OCI-LY3 (cell line): Measurements from ENCODE around the gene ESRRA.

ENCODE experiments used
- H2AFZ ChIP-seq: fragments of 200-600, 300-600 bp; shearing (Covaris generic); 2 replicates; pipeline ENCODE4 v1.6.0; 2014; ENCODE audit warnings: antibody characterized with exemption, low read depth, low read length
- H3K27ac ChIP-seq: fragments of 200-600, 300-600 bp; sonication (generic); 2 replicates; pipeline ENCODE4 v1.5.1; 2014; ENCODE audit warnings: mild to moderate bottlenecking, low read length, moderate library complexity, mixed read lengths
- H3K27me3 ChIP-seq: fragments of 200-600, 300-600 bp; sonication (generic); 2 replicates; pipeline ENCODE4 v1.6.1; 2014; ENCODE audit warnings: low read depth, low read length, mixed read lengths
- H3K36me3 ChIP-seq: fragments of 200-600, 300-600 bp; sonication (generic); replicated peaks from 2 replicates; pipeline ENCODE3; 2014; ENCODE audit warnings: low read depth, low read length, mixed read lengths
- H3K4me1 ChIP-seq: fragments of 300-600, 200-600 bp; sonication (generic); 2 replicates; pipeline ENCODE4 v1.6.1; 2014; ENCODE audit warnings: low read length, mixed read lengths
- H3K4me2 ChIP-seq: fragments of 200-600, 300-600 bp; sonication (generic); 2 replicates; pipeline ENCODE4 v1.6.1; 2014; ENCODE audit warnings: low read length, mixed read lengths
- H3K4me3 ChIP-seq: fragments of 300-600, 200-600 bp; sonication (generic); 2 replicates; pipeline ENCODE4 v1.5.1; 2014; ENCODE audit warnings: antibody characterized with exemption, mild to moderate bottlenecking, low read length, moderate library complexity
- H3K79me2 ChIP-seq: fragments of 300-600, 200-600 bp; shearing (Covaris generic); 2 replicates; pipeline ENCODE4 v1.6.1; 2014; ENCODE audit warnings: mild to moderate bottlenecking, low read length, mixed read lengths
- H3K9ac ChIP-seq: fragments of 300-600, 200-600 bp; shearing (Covaris generic); 2 replicates; pipeline ENCODE4 v1.6.0; 2014; ENCODE audit warnings: mild to moderate bottlenecking, low read length, moderate library complexity
- H3K9me3 ChIP-seq: fragments of 200-600, 300-600 bp; shearing (Covaris generic); 2 replicates; pipeline ENCODE4 v1.6.1; 2014; ENCODE audit warnings: low read length, mixed read lengths; ENCODE audit not compliant: insufficient read depth
- H4K20me1 ChIP-seq: fragments of 200-600, 300-600 bp; sonication (generic); 2 replicates; pipeline ENCODE4 v1.6.1; 2016; ENCODE audit warnings: low read length, mixed read lengths; ENCODE audit not compliant: insufficient read depth
- EZH2phosphoT487 ChIP-seq: fragments of 200-600 bp; shearing (Covaris generic); IDR thresholded peaks from 2 replicates; pipeline ENCODE4 v1.6.1; 2018; ENCODE audit warnings: antibody characterized with exemption, mixed run types, low read depth
- TF ChIP-seq, protein P1 (sequence below): fragments of 200-600, 300-600 bp; sonication (generic); IDR thresholded peaks from 2 replicates; pipeline ENCODE4 v1.5.1; 2014; ENCODE audit warnings: antibody characterized with exemption, low read length, low read depth

Gene ESRRA

DNA sequence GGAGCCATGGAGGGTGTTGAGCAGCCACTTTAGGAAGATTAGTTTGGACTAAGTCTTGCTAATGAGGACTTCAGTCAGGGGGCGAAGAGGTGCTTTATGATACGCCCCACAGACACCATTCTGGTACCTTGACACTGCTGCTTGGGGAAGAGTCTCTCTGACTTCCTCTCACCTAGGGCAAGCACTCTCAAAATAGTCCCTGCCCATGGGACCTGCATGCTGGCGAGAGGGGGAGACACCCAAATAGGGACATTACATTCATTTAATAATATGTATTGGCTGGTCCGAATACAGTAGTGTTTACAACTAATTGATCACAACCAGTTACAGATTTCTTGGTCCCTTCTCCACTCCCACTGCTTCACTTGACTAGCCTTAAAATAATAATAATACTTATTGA, 9.6 kb upstream of the ESRRA start:
- peaks cover 16% of the 10 kb centered on the region; the same call in 1 of the 2 replicates for H3K27me3 ChIP-seq

GRCh38 chr11:64296236-64296635, 9.1 kb upstream of the ESRRA start:
- no peak for TF ChIP-seq EZH2phosphoT487
- TF ChIP-seq, protein P1, sequence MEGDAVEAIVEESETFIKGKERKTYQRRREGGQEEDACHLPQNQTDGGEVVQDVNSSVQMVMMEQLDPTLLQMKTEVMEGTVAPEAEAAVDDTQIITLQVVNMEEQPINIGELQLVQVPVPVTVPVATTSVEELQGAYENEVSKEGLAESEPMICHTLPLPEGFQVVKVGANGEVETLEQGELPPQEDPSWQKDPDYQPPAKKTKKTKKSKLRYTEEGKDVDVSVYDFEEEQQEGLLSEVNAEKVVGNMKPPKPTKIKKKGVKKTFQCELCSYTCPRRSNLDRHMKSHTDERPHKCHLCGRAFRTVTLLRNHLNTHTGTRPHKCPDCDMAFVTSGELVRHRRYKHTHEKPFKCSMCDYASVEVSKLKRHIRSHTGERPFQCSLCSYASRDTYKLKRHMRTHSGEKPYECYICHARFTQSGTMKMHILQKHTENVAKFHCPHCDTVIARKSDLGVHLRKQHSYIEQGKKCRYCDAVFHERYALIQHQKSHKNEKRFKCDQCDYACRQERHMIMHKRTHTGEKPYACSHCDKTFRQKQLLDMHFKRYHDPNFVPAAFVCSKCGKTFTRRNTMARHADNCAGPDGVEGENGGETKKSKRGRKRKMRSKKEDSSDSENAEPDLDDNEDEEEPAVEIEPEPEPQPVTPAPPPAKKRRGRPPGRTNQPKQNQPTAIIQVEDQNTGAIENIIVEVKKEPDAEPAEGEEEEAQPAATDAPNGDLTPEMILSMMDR: no peak
- H3K27me3 ChIP-seq: peaks cover 16% of the 10 kb centered on the region; the same call in 1 of the 2 replicates
- H3K36me3 ChIP-seq: no peaks in the 10 kb centered on the region
- H3K79me2 ChIP-seq: no peaks in the 10 kb centered on the region
- H3K9ac ChIP-seq: no peak overlapping the region
- no peak overlapping the region for H2AFZ ChIP-seq
- H3K27ac ChIP-seq: no peak overlapping the region
- H3K4me1 ChIP-seq: no peaks in the 10 kb centered on the region
- no peak overlapping the region for H3K4me2 ChIP-seq
- H4K20me1 ChIP-seq: no peaks in the 10 kb centered on the region
- H3K9me3 ChIP-seq: no peaks in the 10 kb centered on the region
- H3K4me3 ChIP-seq: no peak overlapping the region

More for the DNA sequence above, 9.6 kb upstream of the ESRRA start:
- Histone ChIP-seq H3K79me2 (no peaks in the 10 kb centered on the region), H3K4me1 (no peaks in the 10 kb centered on the region), H3K9ac (no peak overlapping the region), H4K20me1 (no peaks in the 10 kb centered on the region), H3K9me3 (no peaks in the 10 kb centered on the region), H2AFZ (no peak overlapping the region), H3K36me3 (no peaks in the 10 kb centered on the region), H3K4me3 (no peak overlapping the region), H3K27ac (no peak overlapping the region), H3K4me2 (no peak overlapping the region)
- TF ChIP-seq EZH2phosphoT487: no peak
- TF ChIP-seq, protein P1: no peak

- Histone ChIP-seq H4K20me1 (no peaks in the 10 kb centered on the region), H3K36me3 (no peaks in the 10 kb centered on the region), H3K4me3 (no peak overlapping the region), H2AFZ (no peak overlapping the region), H3K4me1 (no peaks in the 10 kb centered on the region), H3K27ac (no peak overlapping the region), H3K4me2 (no peak overlapping the region), H3K79me2 (no peaks in the 10 kb centered on the region), H3K9ac (no peak overlapping the region), H3K27me3 (peaks cover 16% of the 10 kb centered on the region; the same call in 1 of the 2 replicates), H3K9me3 (no peaks in the 10 kb centered on the region)
- TF ChIP-seq EZH2phosphoT487: no peak
- TF ChIP-seq, protein P1: no peak
Observed at GRCh38 chr11:64296830-64297698, 8.3 kb upstream of the ESRRA start.

- H3K4me2 ChIP-seq: no peak overlapping the region
- H3K79me2 ChIP-seq: no peaks in the 10 kb centered on the region
Observed at GRCh38 chr11:64297699-64298358, 7.5 kb upstream of the ESRRA start.

More at GRCh38 chr11:64297699-64298358, 7.5 kb upstream of the ESRRA start:
- Histone ChIP-seq H3K4me1 (no peaks in the 10 kb centered on the region), H3K4me3 (no peak overlapping the region), H3K27me3 (peaks cover 16% of the 10 kb centered on the region; the same call in 1 of the 2 replicates), H3K36me3 (no peaks in the 10 kb centered on the region), H2AFZ (no peak overlapping the region), H3K27ac (no peak overlapping the region), H3K9me3 (no peaks in the 10 kb centered on the region), H4K20me1 (no peaks in the 10 kb centered on the region), H3K9ac (no peak overlapping the region)
- TF ChIP-seq, protein P1: no peak
- no peak for TF ChIP-seq EZH2phosphoT487
